Nephron progenitor cell (in vitro differentiated cells): ENCODE measurements around the gene SELENOT.

Source experiments
- DNase-seq: peaks from one replicate; pipeline ENCODE4 v3.0.0; 2021
- H3K27ac Mint-ChIP-seq: 2 replicates; pipeline ENCODE4 v1.8.0; 2021; ENCODE audit warnings: mild to moderate bottlenecking, moderate library complexity, mixed read lengths
- H3K27me3 Mint-ChIP-seq: 2 replicates; pipeline ENCODE4 v1.8.0; 2021; ENCODE audit warnings: mild to moderate bottlenecking, low read depth, mixed read lengths; ENCODE audit not compliant: poor library complexity
- H3K36me3 Mint-ChIP-seq: 2 replicates; pipeline ENCODE4 v1.8.0; 2021; ENCODE audit warnings: low read depth, mixed read lengths
- H3K4me1 Mint-ChIP-seq: 2 replicates; pipeline ENCODE4 v1.8.0; 2021; ENCODE audit warnings: mixed read lengths
- H3K4me3 Mint-ChIP-seq: 2 replicates; pipeline ENCODE4 v1.8.0; 2021; ENCODE audit warnings: mild to moderate bottlenecking, moderate library complexity, mixed read lengths
- H3K9me3 Mint-ChIP-seq: 2 replicates; pipeline ENCODE4 v1.8.0; 2021; ENCODE audit warnings: mild to moderate bottlenecking, moderate library complexity, mixed read lengths
- CTCF ChIP-seq: fragments of 200-600 bp; sonication (generic); IDR thresholded peaks from 2 replicates; pipeline ENCODE4 v1.5.0; 2021; ENCODE audit warnings: antibody characterized with exemption

Gene SELENOT

GRCh38 chr3:150603153-150603979 is at the start of gene SELENOT:
SELENOT (plus strand) TSS chr3:150603321; CDS start chr3:150603363, 42 bp downstream.
- peaks cover 47% of the 10 kb centered on the region for H3K36me3 Mint-ChIP-seq
- DNase-seq: peak; percentile 95
- peaks cover 3% of the 10 kb centered on the region for H3K27me3 Mint-ChIP-seq
- peak within 1 kb of the TSS; percentile 96 for H3K4me3 Mint-ChIP-seq
- H3K9me3 Mint-ChIP-seq: peaks cover 7% of the 10 kb centered on the region
- peaks cover 62% of the 10 kb centered on the region for H3K4me1 Mint-ChIP-seq
- TF ChIP-seq CTCF: peak; percentile 35
- peak within 1 kb of the TSS; percentile 99 for H3K27ac Mint-ChIP-seq

- no peak for DNase-seq
- H3K4me1 Mint-ChIP-seq: no peaks in the 10 kb centered on the region
- peaks cover 69% of the 10 kb centered on the region for H3K36me3 Mint-ChIP-seq
- no peak overlapping the region for H3K4me3 Mint-ChIP-seq
- no peak for TF ChIP-seq CTCF
- H3K9me3 Mint-ChIP-seq: no peaks in the 10 kb centered on the region
- no peaks in the 10 kb centered on the region for H3K27me3 Mint-ChIP-seq
- H3K27ac Mint-ChIP-seq: peak overlapping the region; percentile 61
Measured at GRCh38 chr3:150555859-150556436, 47.2 kb upstream of the SELENOT start.

GRCh38 chr3:150556792-150557191 is 46.3 kb upstream of the SELENOT start:
- Mint-ChIP-seq H3K27me3 (no peaks in the 10 kb centered on the region), H3K9me3 (no peaks in the 10 kb centered on the region), H3K27ac (no peak overlapping the region), H3K4me3 (no peak overlapping the region), H3K4me1 (no peaks in the 10 kb centered on the region), H3K36me3 (peaks cover 71% of the 10 kb centered on the region)
- TF ChIP-seq CTCF: no peak
- DNase-seq: no peak

GRCh38 chr3:150557725-150558124 is 45.4 kb upstream of the SELENOT start:
- Mint-ChIP-seq H3K27ac (no peak overlapping the region), H3K4me1 (no peaks in the 10 kb centered on the region), H3K9me3 (no peaks in the 10 kb centered on the region), H3K4me3 (no peak overlapping the region), H3K27me3 (no peaks in the 10 kb centered on the region), H3K36me3 (peaks cover 70% of the 10 kb centered on the region)
- DNase-seq: no peak
- TF ChIP-seq CTCF: no peak

- H3K4me3 Mint-ChIP-seq: no peak overlapping the region
- H3K4me1 Mint-ChIP-seq: no peaks in the 10 kb centered on the region
- H3K36me3 Mint-ChIP-seq: peaks cover 66% of the 10 kb centered on the region
- TF ChIP-seq CTCF: no peak
- H3K9me3 Mint-ChIP-seq: no peaks in the 10 kb centered on the region
- H3K27me3 Mint-ChIP-seq: no peaks in the 10 kb centered on the region
- H3K27ac Mint-ChIP-seq: no peak overlapping the region
- DNase-seq: no peak
Measured at GRCh38 chr3:150564243-150564642, 38.9 kb upstream of the SELENOT start.
